ENCODE results near the gene ALMS1.
A peak's percentile ranks its signal among the peaks of the same experiment; 100 is the strongest.
"Not testable (repeated sequence)": the region's sequence is repeated elsewhere in the genome, so short reads cannot be mapped to it uniquely, and the experiment has no call there.

ALMS1 gene

GRCh38 chr2:73436019-73436418, 50.4 kb downstream of the ALMS1 start:
- H3K27me3 ChIP-seq, result no peaks in the 10 kb centered on the region
- H3K4me1 ChIP-seq, result no peaks in the 10 kb centered on the region
- H3K9me3 ChIP-seq, result peaks cover 23% of the 10 kb centered on the region
- H3K4me3 ChIP-seq, result no peak overlapping the region
- no peak for TF ChIP-seq Cebpa-rat (IDR thresholded peaks at IDR 0.05)
- H3K4me2 ChIP-seq, result no peak overlapping the region
- H4K20me1 ChIP-seq, result no peaks in the 10 kb centered on the region
- H3K9ac ChIP-seq, result no peak overlapping the region
- no peak overlapping the region for H3K27ac ChIP-seq
- peaks cover 68% of the 10 kb centered on the region for H3K36me3 ChIP-seq

- Histone ChIP-seq H3K27me3 (no peaks in the 10 kb centered on the region), H3K36me3 (peaks cover 52% of the 10 kb centered on the region), H3K4me2 (no peak overlapping the region), H3K4me1 (no peaks in the 10 kb centered on the region), H3K27ac (no peak overlapping the region), H3K9me3 (no peaks in the 10 kb centered on the region), H4K20me1 (no peaks in the 10 kb centered on the region), H3K9ac (no peak overlapping the region), H3K4me3 (no peak overlapping the region)
- TF ChIP-seq Cebpa-rat (IDR thresholded peaks at IDR 0.05), result no peak
Observed at GRCh38 chr2:73444202-73444601, 58.6 kb downstream of the ALMS1 start.

GRCh38 chr2:73448856-73449255, 63.2 kb downstream of the ALMS1 start:
- Histone ChIP-seq H4K20me1 (no peaks in the 10 kb centered on the region), H3K36me3 (peaks cover 68% of the 10 kb centered on the region), H3K27me3 (no peaks in the 10 kb centered on the region), H3K27ac (no peak overlapping the region), H3K4me1 (no peaks in the 10 kb centered on the region), H3K9ac (no peak overlapping the region), H3K4me2 (no peak overlapping the region), H3K4me3 (no peak overlapping the region), H3K9me3 (no peaks in the 10 kb centered on the region)
- TF ChIP-seq Cebpa-rat (IDR thresholded peaks at IDR 0.05), result no peak

GRCh38 chr2:73449404-73449803, 63.8 kb downstream of the ALMS1 start:
- Histone ChIP-seq H3K4me3 (no peak overlapping the region), H3K27me3 (no peaks in the 10 kb centered on the region), H3K9ac (no peak overlapping the region), H3K36me3 (peaks cover 66% of the 10 kb centered on the region), H3K4me2 (no peak overlapping the region), H3K9me3 (no peaks in the 10 kb centered on the region), H4K20me1 (no peaks in the 10 kb centered on the region), H3K27ac (no peak overlapping the region), H3K4me1 (no peaks in the 10 kb centered on the region)
- TF ChIP-seq Cebpa-rat (IDR thresholded peaks at IDR 0.05), result no peak

GRCh38 chr2:73451263-73451972, 65.8 kb downstream of the ALMS1 start:
- Histone ChIP-seq H3K9ac (no peak overlapping the region), H3K9me3 (no peaks in the 10 kb centered on the region), H4K20me1 (no peaks in the 10 kb centered on the region), H3K4me3 (no peak overlapping the region), H3K4me1 (no peaks in the 10 kb centered on the region), H3K4me2 (no peak overlapping the region), H3K36me3 (peaks cover 73% of the 10 kb centered on the region), H3K27ac (no peak overlapping the region), H3K27me3 (no peaks in the 10 kb centered on the region)
- TF ChIP-seq Cebpa-rat (IDR thresholded peaks at IDR 0.05), result no peak

- Histone ChIP-seq H3K4me1 (no peaks in the 10 kb centered on the region), H3K9me3 (peaks cover 27% of the 10 kb centered on the region), H3K4me2 (no peak overlapping the region), H4K20me1 (no peaks in the 10 kb centered on the region), H3K27ac (no peak overlapping the region), H3K27me3 (no peaks in the 10 kb centered on the region), H3K4me3 (no peak overlapping the region), H3K9ac (no peak overlapping the region), H3K36me3 (peaks cover 39% of the 10 kb centered on the region)
- TF ChIP-seq Cebpa-rat (IDR thresholded peaks at IDR 0.05), result peak; percentile 38; the same call in 1 of the 2 replicates
Observed at GRCh38 chr2:73457982-73458381, 72.3 kb downstream of the ALMS1 start.

GRCh38 chr2:73462388-73462787, 76.8 kb downstream of the ALMS1 start:
- H3K27me3 ChIP-seq, H3K4me3 ChIP-seq, H3K9ac ChIP-seq, H3K27ac ChIP-seq, H3K4me1 ChIP-seq, H4K20me1 ChIP-seq, H3K4me2 ChIP-seq: not testable (repeated sequence)
- Histone ChIP-seq H3K9me3 (peaks cover 29% of the 10 kb centered on the region), H3K36me3 (peaks cover 23% of the 10 kb centered on the region)

GRCh38 chr2:73468376-73468775, 82.7 kb downstream of the ALMS1 start:
- no peaks in the 10 kb centered on the region for H3K27me3 ChIP-seq
- no peaks in the 10 kb centered on the region for H3K9me3 ChIP-seq
- H3K27ac ChIP-seq, result no peak overlapping the region
- no peak for TF ChIP-seq Cebpa-rat (IDR thresholded peaks at IDR 0.05)
- no peak overlapping the region for H3K4me2 ChIP-seq
- no peak overlapping the region for H3K4me3 ChIP-seq
- H3K36me3 ChIP-seq, result no peaks in the 10 kb centered on the region
- H3K9ac ChIP-seq, result no peak overlapping the region
- H3K4me1 ChIP-seq, result no peaks in the 10 kb centered on the region
- H4K20me1 ChIP-seq, result no peaks in the 10 kb centered on the region

- Histone ChIP-seq H3K36me3 (peaks cover 36% of the 10 kb centered on the region), H3K9me3 (peaks cover 38% of the 10 kb centered on the region)
- H4K20me1 ChIP-seq, H3K4me1 ChIP-seq, H3K4me2 ChIP-seq, H3K9ac ChIP-seq, H3K4me3 ChIP-seq, H3K27me3 ChIP-seq, H3K27ac ChIP-seq: not testable (repeated sequence)
Observed at GRCh38 chr2:73483874-73484273, 98.2 kb downstream of the ALMS1 start.

GRCh38 chr2:73487112-73487657, 101.5 kb downstream of the ALMS1 start:
- Histone ChIP-seq H3K4me2 (no peak overlapping the region), H3K36me3 (peaks cover 60% of the 10 kb centered on the region), H3K9me3 (peaks cover 29% of the 10 kb centered on the region), H4K20me1 (no peaks in the 10 kb centered on the region), H3K27ac (no peak overlapping the region), H3K4me1 (peaks cover 11% of the 10 kb centered on the region), H3K4me3 (0 out of 2 replicates have a peak overlapping the region, but pooled peaks have one; percentile 1), H3K9ac (no peak overlapping the region), H3K27me3 (no peaks in the 10 kb centered on the region)
- TF ChIP-seq Cebpa-rat (IDR thresholded peaks at IDR 0.05), result no peak

Measured in BLaER1 (cell line).